ENCODE data around the gene GNB2.

GRCh38 chr7:100720279-100720670 lies 46.7 kb downstream of the GNB2 start, which contains the start of gene EPO:
- TF ChIP-seq EZH2 (IDR thresholded peaks at IDR 0.05; ENCODE audit: borderline replicate concordance, low read length) = no peak
- TF ChIP-seq CTCF (IDR thresholded peaks at IDR 0.05; ENCODE audit: low read length) = no peak
